ENCODE data around the gene HOXB3.
A peak's percentile ranks its signal among the peaks of the same experiment; 100 is the strongest.

HOXB3 gene

DNA sequence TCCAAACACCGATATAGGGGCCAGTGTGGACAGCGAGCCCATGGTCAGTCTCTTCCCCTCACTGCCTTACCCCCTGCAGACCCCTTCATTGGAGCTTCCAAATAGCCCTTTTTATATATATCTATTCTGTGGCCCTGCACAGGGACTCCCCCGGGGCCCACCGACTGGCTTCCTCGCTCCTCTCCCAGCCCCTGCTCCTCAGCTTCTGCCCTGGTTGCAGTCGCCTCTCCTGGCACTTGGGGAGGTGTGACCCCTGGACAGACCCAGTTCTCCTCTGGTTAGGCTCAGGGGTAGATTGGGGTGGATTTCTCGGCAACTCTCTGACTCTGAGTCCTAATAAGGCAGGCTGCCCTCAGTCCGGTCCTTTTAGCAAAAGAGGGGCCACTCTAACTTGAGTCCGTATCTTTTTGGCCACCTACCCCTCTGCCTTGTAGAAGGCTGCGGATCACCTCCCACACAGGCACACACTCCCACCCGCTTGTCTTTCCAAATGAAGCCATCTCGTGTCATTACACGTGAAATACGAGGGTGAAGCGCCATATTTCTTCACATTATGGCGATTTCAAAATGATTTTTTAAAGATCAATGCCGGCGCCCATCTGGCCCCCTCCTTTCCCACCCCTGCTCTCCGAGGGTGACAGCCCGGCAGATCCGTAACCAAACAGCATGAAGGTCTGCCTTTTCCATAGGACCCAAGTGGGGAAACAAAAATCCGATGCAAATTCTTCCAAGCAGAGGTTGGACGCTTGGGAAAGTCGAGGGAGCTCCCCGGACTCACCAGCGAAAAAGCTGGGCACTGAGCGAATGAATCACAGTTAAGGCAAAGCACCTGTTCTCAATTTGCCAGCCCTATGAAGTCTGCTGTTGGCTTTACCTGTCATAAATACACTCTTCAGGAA, 37.8 kb upstream of the HOXB3 start:
- H3K27ac ChIP-seq = no peak overlapping the region
- TF ChIP-seq, protein P1, sequence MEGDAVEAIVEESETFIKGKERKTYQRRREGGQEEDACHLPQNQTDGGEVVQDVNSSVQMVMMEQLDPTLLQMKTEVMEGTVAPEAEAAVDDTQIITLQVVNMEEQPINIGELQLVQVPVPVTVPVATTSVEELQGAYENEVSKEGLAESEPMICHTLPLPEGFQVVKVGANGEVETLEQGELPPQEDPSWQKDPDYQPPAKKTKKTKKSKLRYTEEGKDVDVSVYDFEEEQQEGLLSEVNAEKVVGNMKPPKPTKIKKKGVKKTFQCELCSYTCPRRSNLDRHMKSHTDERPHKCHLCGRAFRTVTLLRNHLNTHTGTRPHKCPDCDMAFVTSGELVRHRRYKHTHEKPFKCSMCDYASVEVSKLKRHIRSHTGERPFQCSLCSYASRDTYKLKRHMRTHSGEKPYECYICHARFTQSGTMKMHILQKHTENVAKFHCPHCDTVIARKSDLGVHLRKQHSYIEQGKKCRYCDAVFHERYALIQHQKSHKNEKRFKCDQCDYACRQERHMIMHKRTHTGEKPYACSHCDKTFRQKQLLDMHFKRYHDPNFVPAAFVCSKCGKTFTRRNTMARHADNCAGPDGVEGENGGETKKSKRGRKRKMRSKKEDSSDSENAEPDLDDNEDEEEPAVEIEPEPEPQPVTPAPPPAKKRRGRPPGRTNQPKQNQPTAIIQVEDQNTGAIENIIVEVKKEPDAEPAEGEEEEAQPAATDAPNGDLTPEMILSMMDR (IDR thresholded peaks at IDR 0.05) = no peak
- TF ChIP-seq ZFX (IDR thresholded peaks at IDR 0.05; ENCODE audit: borderline replicate concordance) = no peak

DNA sequence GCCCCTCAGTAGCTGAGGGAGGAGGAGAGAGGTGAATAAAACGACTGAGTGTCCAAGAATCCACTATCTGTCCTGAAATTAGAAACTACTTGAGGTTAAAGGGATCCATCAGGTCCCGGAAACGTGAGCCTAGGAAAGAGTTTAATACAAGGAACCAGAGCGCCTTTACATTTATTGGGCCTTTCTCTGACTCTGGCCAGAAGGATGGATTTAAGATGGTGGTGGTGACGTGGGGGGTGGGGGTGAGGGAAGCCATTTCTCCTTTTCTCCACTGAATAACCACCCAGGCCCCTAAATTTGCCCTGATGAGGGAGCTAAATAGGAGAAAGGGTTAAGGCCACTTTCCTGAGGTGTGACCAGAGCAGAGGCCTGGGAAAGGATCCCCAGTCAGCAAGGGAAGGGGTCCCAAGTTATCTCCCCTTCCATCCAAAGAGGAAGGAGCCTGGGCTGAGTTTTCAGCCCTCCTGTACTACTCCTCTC, 37.1 kb upstream of the HOXB3 start:
- TF ChIP-seq ZFX (IDR thresholded peaks at IDR 0.05; ENCODE audit: borderline replicate concordance) = no peak
- TF ChIP-seq, protein P1 (IDR thresholded peaks at IDR 0.05) = no peak
- no peak overlapping the region for H3K27ac ChIP-seq

DNA sequence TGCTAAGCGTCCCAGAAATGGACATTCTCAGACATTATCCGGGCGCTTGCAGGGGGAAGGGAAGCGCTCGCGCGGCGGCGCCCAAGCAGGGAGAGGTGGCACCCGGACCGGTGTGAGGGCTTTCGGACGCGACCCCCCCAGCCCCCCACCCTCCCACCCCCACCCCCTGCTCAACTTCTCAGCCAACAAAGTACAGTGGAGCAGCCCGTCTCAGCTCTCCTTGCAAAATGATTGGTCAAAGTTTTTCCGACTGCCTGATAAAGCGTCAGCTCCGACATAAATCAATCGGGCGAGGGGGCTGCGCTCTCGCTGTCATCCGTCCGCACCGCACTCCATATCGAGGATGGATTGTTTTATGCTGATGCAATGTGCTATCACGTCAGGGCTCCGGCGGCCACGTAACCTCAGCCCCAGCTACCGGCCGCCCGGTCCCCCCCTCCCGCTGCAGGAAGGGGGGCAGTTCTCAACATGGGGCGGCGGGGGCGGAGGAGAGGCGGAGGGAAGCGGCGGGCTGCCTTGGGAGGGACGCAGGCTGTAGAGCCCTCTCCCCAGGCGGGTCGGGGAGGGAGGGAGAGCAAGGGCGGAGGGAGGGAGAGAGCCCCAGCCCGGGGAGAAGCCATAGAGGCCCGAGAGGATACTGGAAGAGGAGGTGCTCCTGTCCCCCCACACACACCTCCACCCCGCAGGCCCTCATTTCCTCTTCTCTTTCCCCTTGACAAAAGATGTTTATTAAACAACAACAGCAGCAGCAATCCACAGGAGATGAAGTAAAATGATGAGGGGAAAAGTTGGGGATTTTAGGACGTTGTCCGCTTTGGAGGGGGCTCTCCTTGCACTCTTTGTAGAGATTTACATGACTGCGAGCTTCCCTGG, 36.4 kb upstream of the HOXB3 start, which contains the start of gene HOXB9:
Gene HOXB9, minus strand, starts transcription at position 114 of the 873 bp plus-strand sequence. Its CDS starts 89 bp downstream, at position 25.
- peak within 1 kb of the TSS; percentile 69 for H3K27ac ChIP-seq
- no peak for TF ChIP-seq ZFX (IDR thresholded peaks at IDR 0.05; ENCODE audit: borderline replicate concordance)
- TF ChIP-seq, protein P1 (IDR thresholded peaks at IDR 0.05) = no peak

DNA sequence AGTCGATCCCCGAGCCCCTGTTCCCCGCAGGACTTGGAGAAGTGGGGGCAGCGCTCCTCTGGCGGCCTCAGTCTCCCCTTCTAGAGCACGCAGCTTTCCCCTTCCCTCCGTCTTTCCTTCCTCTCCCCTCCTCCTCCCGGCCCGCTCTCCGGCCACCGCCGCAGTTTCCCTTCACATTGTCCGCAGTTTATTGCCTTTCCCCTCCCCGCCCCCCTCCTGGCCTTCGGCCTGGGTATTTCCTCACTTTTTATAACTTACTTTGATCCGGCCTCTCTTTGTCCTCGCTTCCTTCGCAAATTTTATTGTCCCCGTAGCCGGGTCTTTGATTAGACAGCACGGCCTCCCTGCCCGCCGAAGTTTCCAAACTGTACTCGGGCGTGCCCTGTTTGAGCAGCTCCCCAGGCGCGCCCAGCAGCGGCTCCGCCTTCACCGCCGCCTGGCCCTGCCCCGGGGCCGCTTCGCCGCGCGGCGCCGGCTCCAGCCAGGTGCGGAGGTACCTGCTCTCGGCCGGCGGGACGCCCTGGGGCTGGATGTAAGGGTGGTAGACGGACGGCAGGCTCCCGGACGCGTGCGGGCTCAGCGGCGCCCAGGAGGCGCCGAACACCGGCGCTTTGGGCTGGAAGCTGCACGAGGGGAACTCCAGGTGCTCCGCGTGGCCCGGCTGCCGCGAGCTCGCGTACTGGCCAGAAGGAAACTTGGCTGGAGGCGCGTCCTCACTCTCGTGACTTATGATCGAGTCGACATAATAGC, 35.6 kb upstream of the HOXB3 start:
- H3K27ac ChIP-seq = peak overlapping the region; percentile 69
- TF ChIP-seq, protein P1 (IDR thresholded peaks at IDR 0.05) = no peak
- TF ChIP-seq ZFX (IDR thresholded peaks at IDR 0.05; ENCODE audit: borderline replicate concordance) = no peak

DNA sequence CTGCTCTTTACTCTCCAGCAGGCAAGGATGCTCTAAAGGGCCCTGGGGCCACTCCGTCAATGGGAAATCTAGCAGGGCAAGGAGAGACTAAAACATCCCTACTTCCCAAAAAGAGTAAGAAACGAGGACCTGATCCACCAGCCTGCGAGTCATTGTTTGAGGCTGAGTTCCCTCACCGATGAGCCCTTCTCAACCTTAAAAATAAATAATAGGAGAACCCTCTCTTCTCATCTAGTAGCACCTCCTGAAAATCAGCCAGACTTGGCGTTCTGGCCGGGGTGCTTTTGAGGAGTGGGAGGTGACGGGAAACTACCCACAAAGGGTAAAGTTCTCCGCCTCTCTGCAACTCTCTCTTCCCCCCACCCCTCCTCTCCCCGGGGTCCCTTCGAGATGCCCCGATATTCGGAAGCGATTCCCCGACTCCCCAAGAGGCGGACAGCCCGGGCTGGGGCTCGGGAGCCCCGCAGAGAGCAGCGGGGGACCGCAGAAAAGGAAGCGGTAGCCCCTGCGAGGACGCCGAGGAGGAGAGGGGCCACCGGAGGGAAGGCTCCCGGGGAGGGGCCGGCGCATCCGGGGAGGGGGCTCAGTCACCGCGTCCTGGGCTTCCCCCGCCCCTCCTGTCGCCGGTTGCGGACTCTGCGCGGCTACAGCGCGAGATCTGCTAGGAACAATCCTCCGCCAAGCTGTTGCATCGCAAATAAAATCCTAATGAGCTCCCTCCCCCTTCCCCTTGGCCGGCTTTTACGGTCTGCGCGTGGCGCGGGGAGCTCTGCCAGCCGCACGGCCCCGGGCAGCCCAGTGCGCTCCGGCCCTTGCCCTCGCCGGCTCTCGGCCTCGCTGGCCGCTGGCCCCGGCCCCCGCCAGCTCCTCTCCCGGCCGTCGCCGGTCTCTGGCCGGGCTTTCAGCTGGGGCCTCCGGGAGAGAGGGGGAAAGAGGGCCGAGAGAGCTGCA, 34.8 kb upstream of the HOXB3 start:
- H3K27ac ChIP-seq = peak overlapping the region; percentile 69
- no peak for TF ChIP-seq ZFX (IDR thresholded peaks at IDR 0.05; ENCODE audit: borderline replicate concordance)
- TF ChIP-seq, protein P1 (IDR thresholded peaks at IDR 0.05) = no peak

DNA sequence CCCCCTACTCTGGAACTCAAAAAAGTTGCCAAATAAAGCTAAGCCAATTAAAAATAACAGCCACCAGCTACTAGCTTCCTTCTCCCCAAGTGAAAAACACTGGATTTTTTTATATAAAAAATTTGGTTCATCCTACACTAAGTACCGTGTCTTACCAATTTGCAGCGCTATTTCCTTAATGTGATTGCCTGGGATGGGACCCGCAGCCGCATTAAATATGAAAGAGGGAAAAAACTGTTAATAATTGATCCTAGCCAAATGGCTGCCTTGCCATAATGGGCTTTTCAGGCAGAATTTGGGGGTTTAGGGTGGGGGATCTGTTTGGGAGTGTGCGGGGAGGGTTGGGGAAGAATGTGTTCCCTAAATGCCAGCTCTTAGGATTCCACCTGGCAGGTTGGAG, 34.1 kb upstream of the HOXB3 start:
- TF ChIP-seq, protein P1 (IDR thresholded peaks at IDR 0.05) = no peak
- TF ChIP-seq ZFX (IDR thresholded peaks at IDR 0.05; ENCODE audit: borderline replicate concordance) = no peak
- no peak overlapping the region for H3K27ac ChIP-seq

All from 22Rv1 (cell line).